Astrocyte of the cerebellum (primary cell): Measurements from ENCODE around the gene CRIP3.

Source experiments
- DNase-seq: peaks from one replicate; pipeline ENCODE4 v3.0.0-alpha.2; 2011; ENCODE audit warnings: low read depth
- H3K4me3 ChIP-seq: 2 replicates; pipeline ENCODE4 v1.5.1; 2011; ENCODE audit warnings: mild to moderate bottlenecking, low read depth, low read length, moderate library complexity
- CTCF ChIP-seq: IDR thresholded peaks from 2 replicates; pipeline ENCODE4 v1.5.1; 2012; ENCODE audit warnings: low read length, low read depth, moderate library complexity, mild to moderate bottlenecking; ENCODE audit errors: missing control alignments
- in situ Hi-C: cut with HindIII; loops from 2 replicates; pipeline ENCODE4 v1.10.0; 2017; ENCODE audit warnings: low sequenced_read_pairs

CRIP3 gene

GRCh38 chr6:43257367-43258145, 51.1 kb downstream of the CRIP3 start:
- no peak overlapping the region for H3K4me3 ChIP-seq
- DNase-seq = no peak
- TF ChIP-seq CTCF = no peak
- in situ Hi-C loops = no loop called here

GRCh38 chr6:43256670-43257366, 51.8 kb downstream of the CRIP3 start:
- no peak for TF ChIP-seq CTCF
- H3K4me3 ChIP-seq = no peak overlapping the region
- in situ Hi-C loops = no loop called here
- DNase-seq = no peak
